ENCODE data around the gene MYH13. TPM values are rescaled to one million over a fixed set of nuclear protein-coding genes. Genes with fewer than 3 reads are reported as not detected.

MYH13 gene
- total and polyA plus RNA-seq, 9 donors = not detected

DNA sequence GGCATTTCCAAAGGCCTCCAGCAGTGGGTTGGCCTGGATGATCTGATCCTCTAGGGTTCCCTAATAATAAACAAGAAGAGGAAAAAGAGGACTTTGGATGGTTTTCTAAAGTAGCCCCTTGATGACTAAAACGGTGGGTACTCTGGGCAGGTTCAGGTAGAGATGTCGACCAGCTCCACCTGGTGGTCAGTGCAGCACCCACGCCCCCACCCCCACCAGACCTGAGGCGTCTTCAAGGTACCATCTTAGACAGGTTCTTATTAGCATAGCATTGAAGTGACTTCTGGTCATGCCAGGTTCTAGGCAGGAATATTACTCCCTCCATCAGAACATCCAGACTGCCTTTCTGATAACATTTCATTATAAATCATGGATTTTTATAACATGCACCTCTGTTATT is 15.0 kb downstream of the MYH13 start:
- Histone ChIP-seq H3K9me3 (no peaks in the 10 kb centered on the region), H3K27ac (no peak overlapping the region), H3K36me3 (no peaks in the 10 kb centered on the region), H3K4me3 (no peak overlapping the region), H3K27me3 (no peaks in the 10 kb centered on the region), H3K4me1 (ENCODE audit: insufficient read depth) (no peaks in the 10 kb centered on the region)
- DNase-seq = peak in 1 of 5 donors; percentile 16
- 19 to 23% (median 22%) methylated on average over 4 of the region's 4 CpGs for WGBS, 3 donors
- no peak for TF ChIP-seq EP300 (IDR thresholded peaks at IDR 0.05)
- no peak for TF ChIP-seq POLR2A (IDR thresholded peaks at IDR 0.05)
- TF ChIP-seq, protein P1, sequence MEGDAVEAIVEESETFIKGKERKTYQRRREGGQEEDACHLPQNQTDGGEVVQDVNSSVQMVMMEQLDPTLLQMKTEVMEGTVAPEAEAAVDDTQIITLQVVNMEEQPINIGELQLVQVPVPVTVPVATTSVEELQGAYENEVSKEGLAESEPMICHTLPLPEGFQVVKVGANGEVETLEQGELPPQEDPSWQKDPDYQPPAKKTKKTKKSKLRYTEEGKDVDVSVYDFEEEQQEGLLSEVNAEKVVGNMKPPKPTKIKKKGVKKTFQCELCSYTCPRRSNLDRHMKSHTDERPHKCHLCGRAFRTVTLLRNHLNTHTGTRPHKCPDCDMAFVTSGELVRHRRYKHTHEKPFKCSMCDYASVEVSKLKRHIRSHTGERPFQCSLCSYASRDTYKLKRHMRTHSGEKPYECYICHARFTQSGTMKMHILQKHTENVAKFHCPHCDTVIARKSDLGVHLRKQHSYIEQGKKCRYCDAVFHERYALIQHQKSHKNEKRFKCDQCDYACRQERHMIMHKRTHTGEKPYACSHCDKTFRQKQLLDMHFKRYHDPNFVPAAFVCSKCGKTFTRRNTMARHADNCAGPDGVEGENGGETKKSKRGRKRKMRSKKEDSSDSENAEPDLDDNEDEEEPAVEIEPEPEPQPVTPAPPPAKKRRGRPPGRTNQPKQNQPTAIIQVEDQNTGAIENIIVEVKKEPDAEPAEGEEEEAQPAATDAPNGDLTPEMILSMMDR (IDR thresholded peaks at IDR 0.05) = no peak
- intact Hi-C loops (cut with DNase I) = no loop called here

DNA sequence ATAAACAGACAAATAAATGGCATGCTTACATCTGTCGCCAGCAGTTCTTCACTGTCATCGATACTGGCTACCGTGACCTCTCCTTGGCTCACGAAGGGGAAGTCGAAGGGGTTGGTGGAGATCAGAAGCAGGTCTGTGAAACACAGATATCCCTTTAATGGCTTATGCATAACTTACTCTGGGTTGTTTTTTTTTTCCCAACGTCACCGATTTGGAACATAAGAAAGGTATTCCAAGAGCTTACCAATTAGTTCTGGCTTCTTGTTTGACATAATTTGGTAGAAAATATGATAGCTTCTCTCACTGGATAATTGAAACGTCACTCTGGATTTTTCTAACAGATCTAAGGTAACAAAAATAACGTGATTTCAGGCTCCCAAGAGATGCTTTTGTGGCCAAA is 18.2 kb downstream of the MYH13 start:
- H3K4me3 ChIP-seq = no peak overlapping the region
- no peak for DNase-seq
- no peak for TF ChIP-seq POLR2A (IDR thresholded peaks at IDR 0.05)
- no peak for TF ChIP-seq EP300 (IDR thresholded peaks at IDR 0.05)
- H3K9me3 ChIP-seq = no peaks in the 10 kb centered on the region
- no peaks in the 10 kb centered on the region for H3K36me3 ChIP-seq
- H3K4me1 ChIP-seq (ENCODE audit: insufficient read depth) = no peaks in the 10 kb centered on the region
- H3K27me3 ChIP-seq = no peaks in the 10 kb centered on the region
- no peak overlapping the region for H3K27ac ChIP-seq
- 70 to 78% (median 72%) methylated on average over 9 of the region's 9 CpGs for WGBS, 3 donors
- intact Hi-C loops (cut with DNase I) = no loop called here

DNA sequence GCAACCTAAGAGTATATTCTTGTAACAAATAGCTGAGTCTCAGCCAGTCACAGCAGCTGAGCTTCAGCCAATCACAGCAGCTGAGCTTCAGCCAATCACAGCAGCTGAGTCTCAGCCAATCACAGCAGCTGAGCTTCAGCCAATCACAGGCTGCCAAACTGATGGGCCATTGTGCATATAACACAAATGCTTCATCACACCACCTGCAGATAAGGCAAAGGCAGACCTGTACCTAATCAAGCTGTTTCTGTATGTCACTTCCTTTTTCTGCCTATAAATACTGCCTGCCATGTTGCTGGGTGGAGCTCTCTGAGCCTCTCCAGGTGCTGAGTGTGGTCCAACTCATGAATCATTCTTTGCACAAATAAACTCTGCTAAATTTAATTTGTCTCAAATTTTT is 19.9 kb downstream of the MYH13 start:
- Histone ChIP-seq H3K27me3 (no peaks in the 10 kb centered on the region), H3K4me1 (ENCODE audit: insufficient read depth) (no peaks in the 10 kb centered on the region), H3K4me3 (no peak overlapping the region), H3K36me3 (no peaks in the 10 kb centered on the region), H3K27ac (no peak overlapping the region), H3K9me3 (no peaks in the 10 kb centered on the region)
- intact Hi-C loops (cut with DNase I) = no loop called here
- no peak for DNase-seq
- TF ChIP-seq, protein P1 (IDR thresholded peaks at IDR 0.05) = no peak

DNA sequence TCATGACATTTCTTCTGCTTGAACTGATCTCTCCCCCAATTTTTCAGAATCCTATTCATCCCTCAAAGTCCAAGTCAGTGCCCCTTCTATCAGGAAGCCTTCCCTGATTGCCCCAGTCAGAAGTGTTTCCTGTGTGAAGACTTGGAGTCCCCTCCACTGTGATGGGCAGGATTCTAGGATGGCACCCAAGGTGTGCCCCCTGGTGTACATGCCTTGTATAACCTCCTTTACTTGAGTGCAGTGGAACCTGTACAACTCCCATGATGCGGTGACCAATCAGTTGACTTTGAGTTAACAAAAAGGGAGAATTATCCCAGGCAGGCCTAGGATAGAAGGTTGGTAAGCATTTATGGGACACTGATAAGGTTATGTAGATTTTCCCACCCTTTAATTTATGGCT is 23.4 kb downstream of the MYH13 start:
- Histone ChIP-seq H3K36me3 (no peaks in the 10 kb centered on the region), H3K4me1 (ENCODE audit: insufficient read depth) (no peaks in the 10 kb centered on the region), H3K27ac (no peak overlapping the region), H3K9me3 (no peaks in the 10 kb centered on the region), H3K4me3 (no peak overlapping the region), H3K27me3 (no peaks in the 10 kb centered on the region)
- TF ChIP-seq, protein P1 (IDR thresholded peaks at IDR 0.05) = no peak
- TF ChIP-seq POLR2A (IDR thresholded peaks at IDR 0.05) = no peak
- no peak for TF ChIP-seq EP300 (IDR thresholded peaks at IDR 0.05)
- WGBS, 3 donors = 96 to 100% (median 100%) methylated on average over 1 of the region's 1 CpG
- no peak for DNase-seq
- intact Hi-C loops (cut with DNase I) = no loop called here

DNA sequence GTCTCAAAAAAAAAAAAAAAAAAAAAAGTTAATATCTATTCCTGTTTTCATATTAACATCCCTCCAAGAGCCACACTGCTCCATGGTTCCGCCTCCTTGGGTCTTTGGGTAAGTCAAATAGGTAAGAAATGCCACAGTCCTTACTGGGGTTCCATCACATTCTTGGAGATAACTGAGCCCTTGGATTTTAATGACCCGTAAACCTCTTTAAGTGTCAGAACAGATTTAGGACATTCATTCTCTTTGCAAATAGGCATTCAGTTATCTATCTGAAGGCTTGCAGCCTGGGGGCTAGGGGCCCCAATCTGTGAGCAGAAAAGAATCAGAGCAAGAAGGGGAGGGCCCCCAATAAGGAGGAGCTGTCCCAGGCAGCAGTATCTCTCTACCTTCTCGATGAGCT is 28.0 kb downstream of the MYH13 start:
- TF ChIP-seq POLR2A (IDR thresholded peaks at IDR 0.05) (no peak), EP300 (IDR thresholded peaks at IDR 0.05) (no peak)
- TF ChIP-seq, protein P1 (IDR thresholded peaks at IDR 0.05) = no peak
- Histone ChIP-seq H3K27ac (no peak overlapping the region), H3K9me3 (no peaks in the 10 kb centered on the region), H3K27me3 (no peaks in the 10 kb centered on the region), H3K36me3 (no peaks in the 10 kb centered on the region), H3K4me1 (ENCODE audit: insufficient read depth) (no peaks in the 10 kb centered on the region), H3K4me3 (no peak overlapping the region)
- no peak for DNase-seq
- WGBS, 3 donors = 68 to 78% (median 69%) methylated on average over 3 of the region's 3 CpGs
- intact Hi-C loops (cut with DNase I) = no loop called here
